Neural cell (in vitro differentiated cells): ENCODE measurements around the gene SNTB2. TPM values are rescaled to one million over a fixed set of nuclear protein-coding genes. Genes with fewer than 3 reads are reported as not detected.

Experiments
- H2AFZ ChIP-seq: fragments of 200-600, 300-800 bp; sonication (generic), shearing (Covaris generic); 2 replicates; pipeline ENCODE4 v1.6.0; 2014; ENCODE audit warnings: low read depth, mild to moderate bottlenecking, antibody characterized with exemption, low read length, moderate library complexity
- H3F3A ChIP-seq: fragments of 200-600 bp; shearing (Covaris generic); 2 replicates; pipeline ENCODE4 v1.6.1; 2016; ENCODE audit warnings: mild to moderate bottlenecking, moderate library complexity, mixed read lengths, antibody characterized with exemption, low read length; ENCODE audit not compliant: insufficient read depth, poor library complexity, severe bottlenecking
- H3K27ac ChIP-seq: fragments of 200-600, 300-800 bp; sonication (generic), shearing (Covaris generic); 2 replicates; pipeline ENCODE4 v1.5.1; 2014; ENCODE audit warnings: mild to moderate bottlenecking, low read length, moderate library complexity
- H3K27me3 ChIP-seq: fragments of 300-800, 200-600 bp; sonication (generic), shearing (Covaris generic); 2 replicates; pipeline ENCODE4 v1.6.0; 2014; ENCODE audit warnings: mild to moderate bottlenecking, low read depth, low read length, moderate library complexity; ENCODE audit not compliant: insufficient read depth
- H3K36me3 ChIP-seq: fragments of 300-800, 200-600 bp; sonication (generic), shearing (Covaris generic); 2 replicates; pipeline ENCODE4 v1.5.1; 2014; ENCODE audit warnings: mild to moderate bottlenecking, antibody characterized with exemption, low read length, moderate library complexity; ENCODE audit not compliant: insufficient read depth
- H3K4me2 ChIP-seq: fragments of 300-800, 200-600 bp; sonication (generic), shearing (Covaris generic); 2 replicates; pipeline ENCODE4 v1.6.0; 2014; ENCODE audit warnings: mild to moderate bottlenecking, low read length
- H3K4me3 ChIP-seq: fragments of 300-800, 200-600 bp; sonication (generic), shearing (Covaris generic); 2 replicates; pipeline ENCODE4 v1.5.1; 2014; ENCODE audit warnings: mild to moderate bottlenecking, low read length, moderate library complexity
- H3K79me2 ChIP-seq: fragments of 200-600 bp; shearing (Covaris generic); replicated peaks from 2 replicates; pipeline ENCODE4 v1.6.0; 2014; ENCODE audit warnings: mild to moderate bottlenecking, low read length, moderate library complexity; ENCODE audit not compliant: insufficient read depth
- H3K9ac ChIP-seq: fragments of 300-800, 200-600 bp; sonication (generic), shearing (Covaris generic); 2 replicates; pipeline ENCODE4 v1.6.1; 2016; ENCODE audit warnings: mild to moderate bottlenecking, low read length, mixed read lengths
- H3K9me2 ChIP-seq: fragments of 200-600 bp; shearing (Covaris generic); 2 replicates; pipeline ENCODE4 v1.6.1; 2016; ENCODE audit warnings: mild to moderate bottlenecking, low read length, mixed read lengths; ENCODE audit not compliant: insufficient read depth
- H3K9me3 ChIP-seq: fragments of 200-600, 300-800 bp; sonication (generic), shearing (Covaris generic); 2 replicates; pipeline ENCODE4 v1.6.1; 2016; ENCODE audit warnings: mild to moderate bottlenecking, mixed run types, low read length, moderate library complexity, mixed read lengths
- H4K20me1 ChIP-seq: fragments of 200-600 bp; shearing (Covaris generic); 2 replicates; pipeline ENCODE4 v1.6.1; 2016; ENCODE audit warnings: mild to moderate bottlenecking, mixed run types; ENCODE audit not compliant: insufficient read depth
- CTCF ChIP-seq: fragments of 450-650 bp; IDR thresholded peaks from 2 replicates; pipeline ENCODE4 v1.5.1; 2014; ENCODE audit warnings: antibody characterized with exemption, mild to moderate bottlenecking, moderate library complexity; ENCODE audit not compliant: poor library complexity, severe bottlenecking
- EP300 ChIP-seq: fragments of 450-650 bp; conservative IDR thresholded peaks from 2 replicates; pipeline ENCODE4 v1.6.1; 2014; ENCODE audit warnings: antibody characterized with exemption, mild to moderate bottlenecking, moderate library complexity; ENCODE audit not compliant: poor library complexity, severe bottlenecking
- EZH2 ChIP-seq: fragments of 200-600, 300-800 bp; shearing (Covaris generic), sonication (generic); IDR thresholded peaks from 2 replicates; pipeline ENCODE4 v1.6.1; 2014; ENCODE audit warnings: antibody characterized with exemption, low read length, borderline replicate concordance, mild to moderate bottlenecking; ENCODE audit not compliant: insufficient read depth, poor library complexity, severe bottlenecking
- MXI1 ChIP-seq: fragments of 450-650 bp; conservative IDR thresholded peaks from 2 replicates; pipeline ENCODE4 v1.6.1; 2014; ENCODE audit warnings: antibody characterized with exemption, mild to moderate bottlenecking; ENCODE audit not compliant: poor library complexity, severe bottlenecking
- POLR2AphosphoS5 ChIP-seq: IDR thresholded peaks from 2 replicates; pipeline ENCODE4 v1.6.1; 2012
- RAD21 ChIP-seq: fragments of 450-650 bp; conservative IDR thresholded peaks from 2 replicates; pipeline ENCODE4 v1.6.1; 2014; ENCODE audit warnings: antibody characterized with exemption, mild to moderate bottlenecking, moderate library complexity
- REST ChIP-seq: IDR thresholded peaks from 2 replicates; pipeline ENCODE4 v1.6.1; 2012; ENCODE audit warnings: borderline replicate concordance
- SMC3 ChIP-seq: fragments of 450-650 bp; conservative IDR thresholded peaks from 2 replicates; pipeline ENCODE4 v1.6.1; 2014; ENCODE audit warnings: antibody characterized with exemption, mild to moderate bottlenecking, moderate library complexity; ENCODE audit not compliant: poor library complexity
- TAF1 ChIP-seq: IDR thresholded peaks from 2 replicates; pipeline ENCODE4 v1.6.1; 2012; ENCODE audit warnings: low read depth
- polyA plus RNA-seq: library from polyadenylated mRNA; depleted of rRNA; stranded (reverse); fragments of >200 nt; gene quantifications from 2 replicates; pipeline ENCODE4 v1.2.3, GENCODE V29; 2014

SNTB2 gene
- polyA plus RNA-seq, 1 donor from 2014 or later: 7.0 TPM

GRCh38 chr16:69260506-69260905 is 73.5 kb downstream of the SNTB2 start:
- H3K9me3 ChIP-seq: no peaks in the 10 kb centered on the region
- TF ChIP-seq MXI1 (no peak), RAD21 (no peak), TAF1 (no peak), POLR2AphosphoS5 (no peak), REST (no peak)
- H3K36me3 ChIP-seq: peaks cover 3% of the 10 kb centered on the region
- no peaks in the 10 kb centered on the region for H3F3A ChIP-seq
- no peak overlapping the region for H3K4me3 ChIP-seq
- H3K79me2 ChIP-seq: peaks cover 4% of the 10 kb centered on the region
- no peak overlapping the region for H3K9ac ChIP-seq
- H3K4me2 ChIP-seq: no peak overlapping the region
- H4K20me1 ChIP-seq: no peaks in the 10 kb centered on the region
- H2AFZ ChIP-seq: no peak overlapping the region
- no peak overlapping the region for H3K27ac ChIP-seq
- H3K27me3 ChIP-seq: no peaks in the 10 kb centered on the region
- H3K9me2 ChIP-seq: no peaks in the 10 kb centered on the region

- Histone ChIP-seq H3K9me3 (no peaks in the 10 kb centered on the region), H3K4me2 (no peak overlapping the region), H3K9me2 (no peaks in the 10 kb centered on the region), H3K79me2 (no peaks in the 10 kb centered on the region), H4K20me1 (no peaks in the 10 kb centered on the region), H3K36me3 (no peaks in the 10 kb centered on the region), H3K27me3 (no peaks in the 10 kb centered on the region), H2AFZ (no peak overlapping the region), H3K4me3 (no peak overlapping the region), H3K27ac (no peak overlapping the region), H3K9ac (no peak overlapping the region), H3F3A (no peaks in the 10 kb centered on the region)
- no peak for TF ChIP-seq POLR2AphosphoS5
These were observed 79.5 kb downstream of the SNTB2 start for GRCh38 chr16:69266334-69267063.

- TF ChIP-seq CTCF (no peak), RAD21 (no peak), MXI1 (no peak), REST (no peak), POLR2AphosphoS5 (no peak), EP300 (no peak), EZH2 (no peak), TAF1 (no peak), SMC3 (no peak)
- no peaks in the 10 kb centered on the region for H3K27me3 ChIP-seq
- no peak overlapping the region for H2AFZ ChIP-seq
- H3K4me2 ChIP-seq: no peak overlapping the region
- no peaks in the 10 kb centered on the region for H4K20me1 ChIP-seq
- H3F3A ChIP-seq: no peaks in the 10 kb centered on the region
- H3K9ac ChIP-seq: no peak overlapping the region
- H3K36me3 ChIP-seq: no peaks in the 10 kb centered on the region
- H3K27ac ChIP-seq: no peak overlapping the region
- no peaks in the 10 kb centered on the region for H3K9me3 ChIP-seq
- no peaks in the 10 kb centered on the region for H3K9me2 ChIP-seq
- no peaks in the 10 kb centered on the region for H3K79me2 ChIP-seq
- no peak overlapping the region for H3K4me3 ChIP-seq
These were observed 80.7 kb downstream of the SNTB2 start for GRCh38 chr16:69267633-69268032.
